ENCODE measurements around the gene KMT5C.

KMT5C gene

DNA sequence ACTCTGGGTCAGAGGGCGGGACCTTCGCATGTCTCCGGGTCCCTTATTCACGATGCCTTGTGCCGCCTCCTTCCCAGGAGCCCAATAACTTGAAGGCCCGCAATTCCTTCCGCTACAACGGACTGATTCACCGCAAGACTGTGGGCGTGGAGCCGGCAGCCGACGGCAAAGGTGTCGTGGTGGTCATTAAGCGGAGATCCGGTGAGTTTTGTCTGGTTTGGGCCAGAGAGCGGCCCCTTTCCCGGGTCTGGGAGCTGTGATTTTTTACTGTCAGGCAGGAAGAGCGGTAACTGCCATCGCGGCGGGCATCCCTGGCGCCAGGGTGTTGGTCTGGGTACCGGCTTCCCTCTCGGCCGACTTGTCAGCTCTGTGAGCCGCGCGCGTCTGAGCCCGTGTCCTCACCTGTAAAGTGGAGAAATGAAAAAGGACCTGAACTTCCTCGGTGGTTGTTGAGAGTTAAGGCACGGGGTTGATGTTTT, 46.9 kb downstream of the KMT5C start:
- DNase-seq (ENCODE audit: low spot score): no peak

DNA sequence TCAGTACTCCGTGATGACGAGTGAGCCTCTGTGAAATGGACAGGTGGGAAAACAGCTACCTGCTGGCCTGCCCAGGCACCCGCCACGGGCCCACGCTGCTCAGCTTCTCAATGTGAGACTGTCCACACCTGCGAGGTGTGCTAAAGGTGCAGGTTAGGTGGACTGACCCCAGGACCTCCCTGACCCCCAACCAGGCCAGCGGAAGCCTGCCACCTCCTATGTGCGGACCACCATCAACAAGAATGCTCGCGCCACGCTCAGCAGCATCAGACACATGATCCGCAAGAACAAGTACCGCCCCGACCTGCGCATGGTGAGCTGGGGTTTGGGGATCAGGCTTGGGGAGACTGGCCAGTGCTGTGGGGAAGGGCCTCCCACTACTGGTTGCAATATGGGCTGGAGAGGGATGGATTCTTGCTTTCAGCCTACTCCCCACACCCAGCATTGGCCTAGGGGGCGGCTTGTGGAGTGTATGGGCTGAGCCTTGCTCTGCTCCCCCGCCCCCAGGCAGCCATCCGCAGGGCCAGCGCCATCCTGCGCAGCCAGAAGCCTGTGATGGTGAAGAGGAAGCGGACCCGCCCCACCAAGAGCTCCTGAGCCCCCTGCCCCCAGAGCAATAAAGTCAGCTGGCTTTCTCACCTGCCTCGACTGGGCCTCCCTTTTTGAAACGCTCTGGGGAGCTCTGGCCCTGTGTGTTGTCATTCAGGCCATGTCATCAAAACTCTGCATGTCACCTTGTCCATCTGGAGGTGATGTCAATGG, 48.2 kb downstream of the KMT5C start:
- DNase-seq (ENCODE audit: low spot score): no peak

GRCh38 chr19:55389386-55390317, 50.0 kb downstream of the KMT5C start:
- DNase-seq (ENCODE audit: low spot score): no peak

GRCh38 chr19:55390461-55390880, 50.8 kb downstream of the KMT5C start:
- DNase-seq (ENCODE audit: low spot score): no peak

DNA sequence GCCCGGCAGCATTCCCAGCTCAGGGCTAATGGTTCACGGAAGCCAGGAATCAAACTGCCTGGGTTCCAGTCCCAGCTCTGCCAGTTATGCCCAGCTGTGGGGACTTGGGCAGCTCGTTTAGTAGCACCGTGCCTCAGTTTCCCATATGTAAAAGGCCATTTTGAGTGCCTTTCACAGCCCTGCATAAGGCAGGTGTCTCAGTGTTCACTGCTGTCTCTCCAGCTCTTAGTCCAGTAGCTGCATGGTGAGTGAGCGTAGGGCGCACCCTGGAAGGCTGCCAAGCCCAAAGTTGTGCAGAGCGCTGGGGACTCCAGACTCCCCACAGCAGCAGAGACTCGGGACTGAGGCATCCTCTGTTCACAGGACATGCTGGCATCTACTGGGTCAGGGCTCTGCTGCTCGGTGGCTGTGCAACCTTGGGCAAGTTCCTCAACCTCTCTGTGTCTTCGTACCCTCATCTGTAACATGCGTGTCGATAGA, 51.6 kb downstream of the KMT5C start:
- DNase-seq (ENCODE audit: low spot score): no peak

DNA sequence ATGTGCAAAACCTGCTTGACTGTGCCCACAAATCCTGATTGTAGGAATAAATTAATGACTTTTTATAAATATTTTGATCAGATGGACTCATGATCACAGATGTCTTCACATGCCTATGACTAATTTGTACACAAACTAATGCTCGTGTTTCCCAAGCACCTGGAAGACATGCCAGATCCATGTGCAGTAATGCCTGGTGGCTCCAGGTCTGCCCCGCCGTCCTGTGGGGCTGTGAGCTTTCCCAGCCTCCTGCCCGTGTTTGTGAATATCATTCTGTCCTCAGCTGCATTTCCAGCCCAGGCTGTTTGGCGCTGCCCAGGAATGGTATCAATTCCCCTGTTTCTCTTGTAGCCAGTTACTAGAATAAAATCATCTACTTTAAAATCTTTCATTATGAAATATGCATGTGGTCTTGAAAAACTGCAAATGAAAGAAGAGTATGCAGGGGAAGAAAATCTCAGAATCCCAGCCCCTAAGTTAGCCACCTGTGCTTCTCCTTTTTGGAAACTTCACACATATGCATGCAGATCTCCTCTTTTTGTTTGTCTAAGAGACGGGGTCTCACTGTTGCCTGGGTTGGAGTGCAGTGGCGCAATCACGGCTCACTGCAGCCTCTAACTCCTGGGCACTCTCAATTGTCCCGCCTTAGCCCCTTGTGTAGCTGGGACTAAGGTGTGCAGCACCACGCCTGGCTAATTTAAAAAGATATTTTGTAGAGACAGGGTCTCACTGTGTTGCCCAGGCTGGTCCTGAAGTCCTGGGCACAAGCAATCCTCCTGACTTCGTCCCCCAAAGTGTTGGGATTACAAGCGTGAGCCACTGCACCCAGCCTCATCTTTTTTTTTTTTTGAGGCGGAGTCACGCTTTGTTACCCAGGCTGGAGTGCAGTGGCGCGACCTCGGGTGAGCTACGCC, 52.3 kb downstream of the KMT5C start:
- no peak for DNase-seq (ENCODE audit: low spot score)

- DNase-seq (ENCODE audit: low spot score): no peak
These were observed 53.4 kb downstream of the KMT5C start for GRCh38 chr19:55392820-55393761.

All from globus pallidus (tissue), 1 donor.